Panc1 (cell line): ENCODE results near the gene CAPRIN2. TPM values are rescaled to one million over a fixed set of nuclear protein-coding genes. Genes with fewer than 3 reads are reported as not detected.

Experiments
- ATAC-seq: fragments of 200-7000 bp; cut with Tn5 transposase; 2 replicates; pipeline ENCODE4 v1.9.1; 2020; ENCODE audit warnings: mild to moderate bottlenecking, moderate library complexity
- BruUV-seq: library from RNA; stranded (reverse); fragments of 400-500 nt; replicated peaks from 2 replicates; lab custom pipeline; 2021; lab: Mats Ljungman, UMichigan
- CTCF ChIA-PET: fragments of 300-600 bp; sonication (Branson Sonifier 250); formaldehyde crosslinking; loops from one replicate; lab custom pipeline; 2022; ENCODE audit warnings: antibody characterized with exemption; lab: Charles Lee
- POLR2A ChIA-PET: fragments of 300-600 bp; sonication (Branson Sonifier 250); formaldehyde crosslinking; loops from one replicate; lab custom pipeline; 2022; ENCODE audit warnings: antibody characterized with exemption; lab: Charles Lee
- DNase-seq: peaks from one replicate; pipeline ENCODE4 v3.0.0-alpha.2; 2010; ENCODE audit warnings: low read depth, low spot score
- H3K27ac ChIP-seq: 2 replicates; pipeline ENCODE4 v1.5.1; 2011; ENCODE audit warnings: mild to moderate bottlenecking, low read length, inconsistent platforms
- H3K27me3 ChIP-seq: fragments of 200-500 bp; sonication (Bioruptor generic); 2 replicates; pipeline ENCODE4 v1.6.0; 2014; ENCODE audit warnings: low read length, inconsistent platforms; ENCODE audit not compliant: control insufficient read depth, insufficient read depth
- H3K36me3 ChIP-seq: fragments of 200-500 bp; sonication (Bioruptor generic); 2 replicates; pipeline ENCODE4 v1.5.1; 2014; ENCODE audit warnings: inconsistent platforms, mild to moderate bottlenecking, low read length, moderate library complexity; ENCODE audit not compliant: control insufficient read depth, insufficient read depth
- H3K4me1 ChIP-seq: 2 replicates; pipeline ENCODE4 v1.5.1; 2011; ENCODE audit warnings: inconsistent platforms, mild to moderate bottlenecking, low read length, moderate library complexity; ENCODE audit not compliant: control insufficient read depth, insufficient read depth
- H3K4me3 ChIP-seq, 2 experiments: 2 replicates each; pipeline ENCODE4 v1.5.1; 2011 to 2012; ENCODE audit warnings: low read depth in 2 of 2, low read length in 2 of 2, mild to moderate bottlenecking in 2 of 2, inconsistent platforms in 1 of 2, moderate library complexity in 1 of 2
- H3K9me3 ChIP-seq: fragments of 200-500 bp; sonication (Bioruptor generic); 2 replicates; pipeline ENCODE4 v1.5.1; 2014; ENCODE audit warnings: low read depth, mild to moderate bottlenecking, inconsistent platforms, low read length, moderate library complexity; ENCODE audit not compliant: control insufficient read depth, insufficient read depth
- POLR2AphosphoS5 ChIP-seq: IDR thresholded peaks from 2 replicates; pipeline ENCODE4 v1.6.1; 2012; ENCODE audit warnings: mild to moderate bottlenecking, low read depth, low read length, moderate library complexity
- SIN3A ChIP-seq: IDR thresholded peaks from 2 replicates; pipeline ENCODE4 v1.6.1; 2012; ENCODE audit warnings: low read depth, mild to moderate bottlenecking, low read length, moderate library complexity, borderline replicate concordance; ENCODE audit not compliant: insufficient read depth
- TCF7L2 ChIP-seq: IDR thresholded peaks from 2 replicates; pipeline ENCODE4 v1.6.1; 2011; ENCODE audit warnings: mild to moderate bottlenecking, low read depth, low read length, inconsistent platforms
- in situ Hi-C: cut with HindIII; loops from 2 replicates; pipeline ENCODE4 v1.10.0; 2016; ENCODE audit warnings: low sequenced_read_pairs, low pct_unique_long_range_greater_than_20kb
- intact Hi-C: fragments of 100-400 bp; cut with micrococcal nuclease; formaldehyde crosslinking; loops from one replicate; pipeline ENCODE4 v1.10.0; 2022; ENCODE audit not compliant: unreplicated experiment
- total RNA-seq: library from RNA; stranded (reverse); gene quantifications from one replicate; pipeline ENCODE4 v1.2.1, GENCODE V29; 2021; ENCODE audit not compliant: unreplicated experiment
- TF ChIP-seq, protein P1 (sequence below): fragments of 450-650 bp; IDR thresholded peaks from 2 replicates; pipeline ENCODE4 v1.5.1; 2017; ENCODE audit warnings: mild to moderate bottlenecking
- TF ChIP-seq, protein P2 (sequence below), 2 experiments: IDR thresholded peaks; 2 replicates each; pipeline ENCODE4 v1.6.1; 2011 to 2012; ENCODE audit warnings: low read depth in 2 of 2, control low read depth in 1 of 2, low read length in 1 of 2, mild to moderate bottlenecking in 1 of 2, moderate library complexity in 1 of 2; ENCODE audit not compliant: insufficient read depth in 1 of 2

The CAPRIN2 gene
- total RNA-seq, 1 experiment from 2014 or later: 28.6 TPM

DNA sequence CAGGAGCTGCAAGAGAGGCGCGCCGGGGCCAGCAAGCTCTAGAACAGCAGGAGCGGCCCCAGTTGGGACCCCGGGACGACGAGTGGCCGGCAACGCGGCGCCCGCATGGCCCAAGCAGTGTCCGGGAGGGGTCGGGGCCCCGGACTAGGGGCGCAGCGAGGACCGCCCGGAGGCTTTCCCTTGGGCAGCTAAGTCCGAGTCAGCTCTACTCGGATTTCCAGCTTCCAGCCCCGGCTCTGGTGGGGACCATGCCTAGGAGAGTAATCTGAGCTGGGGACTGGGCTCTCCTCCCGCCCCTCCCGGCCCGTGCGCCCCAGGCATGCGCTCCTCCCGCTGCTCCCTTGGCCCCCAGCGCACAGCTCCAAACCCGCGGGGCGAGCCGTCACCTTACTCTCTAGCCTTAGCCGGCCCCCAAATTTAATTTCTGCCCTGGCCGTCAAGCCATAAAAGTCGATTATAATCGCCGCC lies 41.6 kb upstream of the CAPRIN2 start:
- Histone ChIP-seq H3K4me3 (peak overlapping the region; percentile 71 to 83), H3K27me3 (no peaks in the 10 kb centered on the region), H3K36me3 (no peaks in the 10 kb centered on the region), H3K9me3 (no peaks in the 10 kb centered on the region), H3K4me1 (peaks cover 42% of the 10 kb centered on the region), H3K27ac (peak overlapping the region; percentile 90)
- CTCF ChIA-PET: interaction anchor here (0.8 kb wide), 1 partner anchor 925 kb away, joined by 11 read pairs; no protein-coding TSS in a partner anchor
- BruUV-seq: no TSS peak
- POLR2A ChIA-PET: interaction anchor here (0.5 to 1.2 kb wide), 4 partner anchors 10 to 42 kb away, joined by 3 to 10 read pairs (median 4); no protein-coding TSS in a partner anchor
- TF ChIP-seq, protein P1, sequence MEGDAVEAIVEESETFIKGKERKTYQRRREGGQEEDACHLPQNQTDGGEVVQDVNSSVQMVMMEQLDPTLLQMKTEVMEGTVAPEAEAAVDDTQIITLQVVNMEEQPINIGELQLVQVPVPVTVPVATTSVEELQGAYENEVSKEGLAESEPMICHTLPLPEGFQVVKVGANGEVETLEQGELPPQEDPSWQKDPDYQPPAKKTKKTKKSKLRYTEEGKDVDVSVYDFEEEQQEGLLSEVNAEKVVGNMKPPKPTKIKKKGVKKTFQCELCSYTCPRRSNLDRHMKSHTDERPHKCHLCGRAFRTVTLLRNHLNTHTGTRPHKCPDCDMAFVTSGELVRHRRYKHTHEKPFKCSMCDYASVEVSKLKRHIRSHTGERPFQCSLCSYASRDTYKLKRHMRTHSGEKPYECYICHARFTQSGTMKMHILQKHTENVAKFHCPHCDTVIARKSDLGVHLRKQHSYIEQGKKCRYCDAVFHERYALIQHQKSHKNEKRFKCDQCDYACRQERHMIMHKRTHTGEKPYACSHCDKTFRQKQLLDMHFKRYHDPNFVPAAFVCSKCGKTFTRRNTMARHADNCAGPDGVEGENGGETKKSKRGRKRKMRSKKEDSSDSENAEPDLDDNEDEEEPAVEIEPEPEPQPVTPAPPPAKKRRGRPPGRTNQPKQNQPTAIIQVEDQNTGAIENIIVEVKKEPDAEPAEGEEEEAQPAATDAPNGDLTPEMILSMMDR: no peak
- 0 out of 2 replicates have a peak, but pooled peaks have one; percentile 32 for TF ChIP-seq SIN3A
- in situ Hi-C loops: no loop called here
- intact Hi-C loops: loop anchor here (5.0 kb wide), 1 partner anchor 44 kb away; the partner anchor contains the start of gene CAPRIN2
- DNase-seq (no peak), ATAC-seq (peak; percentile 62)

DNA sequence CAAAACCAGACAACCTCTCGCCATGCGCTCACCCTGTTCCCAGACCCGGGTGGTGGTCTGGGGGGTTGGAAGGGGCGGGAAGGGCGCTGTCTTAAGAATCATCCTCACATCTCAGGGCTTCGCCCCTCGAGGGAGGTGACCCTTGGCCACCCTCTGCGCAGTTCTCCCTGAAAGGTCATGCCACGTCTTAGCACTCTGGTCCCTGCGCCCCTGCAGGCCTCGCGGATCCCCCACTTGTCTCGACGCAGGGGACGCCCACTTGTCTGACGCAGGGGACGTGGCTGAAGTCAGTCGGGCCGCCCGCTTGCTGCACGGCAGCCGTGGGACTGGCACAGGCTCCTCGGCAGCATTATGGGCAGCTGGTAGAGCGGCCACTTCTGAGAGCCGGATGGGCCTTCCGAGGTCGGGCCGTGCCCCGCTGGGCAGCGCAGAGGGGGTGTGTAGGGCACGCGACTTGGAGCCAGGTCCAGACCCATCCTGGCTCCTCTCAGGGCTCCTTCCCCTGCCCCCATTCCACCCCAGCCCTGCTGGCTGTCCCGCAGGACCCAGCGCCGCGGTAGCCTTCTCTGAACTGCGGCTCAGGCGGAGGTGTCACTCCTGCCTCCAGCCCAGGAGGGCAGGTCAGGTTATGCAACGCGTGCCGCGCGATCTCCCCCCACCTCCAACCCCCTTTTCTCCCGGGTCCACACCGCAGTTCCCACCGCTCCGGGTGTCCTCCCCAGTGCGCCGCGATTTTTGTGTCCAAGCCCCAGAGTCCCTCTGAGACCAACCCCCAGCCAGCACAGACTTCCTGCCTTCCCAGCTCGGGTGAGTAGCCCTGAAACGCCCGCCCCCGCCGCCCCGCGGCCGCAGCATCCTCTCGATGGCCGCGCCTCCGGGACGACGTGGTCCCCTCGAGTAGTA lies 40.9 kb upstream of the CAPRIN2 start:
- no peaks in the 10 kb centered on the region for H3K36me3 ChIP-seq
- in situ Hi-C loops: no loop called here
- peaks cover 45% of the 10 kb centered on the region for H3K4me1 ChIP-seq
- BruUV-seq: no TSS peak
- TF ChIP-seq POLR2AphosphoS5 (peak; percentile 21; the same call in 1 of the 2 replicates), TCF7L2 (peak; percentile 89), SIN3A (0 out of 2 replicates have a peak, but pooled peaks have one; percentile 39)
- TF ChIP-seq, protein P1: no peak
- TF ChIP-seq, protein P2, sequence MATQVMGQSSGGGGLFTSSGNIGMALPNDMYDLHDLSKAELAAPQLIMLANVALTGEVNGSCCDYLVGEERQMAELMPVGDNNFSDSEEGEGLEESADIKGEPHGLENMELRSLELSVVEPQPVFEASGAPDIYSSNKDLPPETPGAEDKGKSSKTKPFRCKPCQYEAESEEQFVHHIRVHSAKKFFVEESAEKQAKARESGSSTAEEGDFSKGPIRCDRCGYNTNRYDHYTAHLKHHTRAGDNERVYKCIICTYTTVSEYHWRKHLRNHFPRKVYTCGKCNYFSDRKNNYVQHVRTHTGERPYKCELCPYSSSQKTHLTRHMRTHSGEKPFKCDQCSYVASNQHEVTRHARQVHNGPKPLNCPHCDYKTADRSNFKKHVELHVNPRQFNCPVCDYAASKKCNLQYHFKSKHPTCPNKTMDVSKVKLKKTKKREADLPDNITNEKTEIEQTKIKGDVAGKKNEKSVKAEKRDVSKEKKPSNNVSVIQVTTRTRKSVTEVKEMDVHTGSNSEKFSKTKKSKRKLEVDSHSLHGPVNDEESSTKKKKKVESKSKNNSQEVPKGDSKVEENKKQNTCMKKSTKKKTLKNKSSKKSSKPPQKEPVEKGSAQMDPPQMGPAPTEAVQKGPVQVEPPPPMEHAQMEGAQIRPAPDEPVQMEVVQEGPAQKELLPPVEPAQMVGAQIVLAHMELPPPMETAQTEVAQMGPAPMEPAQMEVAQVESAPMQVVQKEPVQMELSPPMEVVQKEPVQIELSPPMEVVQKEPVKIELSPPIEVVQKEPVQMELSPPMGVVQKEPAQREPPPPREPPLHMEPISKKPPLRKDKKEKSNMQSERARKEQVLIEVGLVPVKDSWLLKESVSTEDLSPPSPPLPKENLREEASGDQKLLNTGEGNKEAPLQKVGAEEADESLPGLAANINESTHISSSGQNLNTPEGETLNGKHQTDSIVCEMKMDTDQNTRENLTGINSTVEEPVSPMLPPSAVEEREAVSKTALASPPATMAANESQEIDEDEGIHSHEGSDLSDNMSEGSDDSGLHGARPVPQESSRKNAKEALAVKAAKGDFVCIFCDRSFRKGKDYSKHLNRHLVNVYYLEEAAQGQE (IDR thresholded peaks at IDR 0.05; ENCODE audit: insufficient read depth in 1 of 2, low read depth in 2 of 2, low read length in 1 of 2): no peak
- ChIA-PET POLR2A (interaction anchor here (0.6 to 1.2 kb wide), 3 partner anchors 40 to 42 kb away, joined by 3 to 4 read pairs (median 3); no protein-coding TSS in a partner anchor), CTCF (no interaction called here)
- peak overlapping the region; percentile 90 for H3K27ac ChIP-seq
- ATAC-seq (peak; percentile 75), DNase-seq (peak; percentile 54)
- intact Hi-C loops: loop anchor here (5.0 kb wide), 1 partner anchor 43 kb away; the partner anchor contains the start of gene CAPRIN2
- no peaks in the 10 kb centered on the region for H3K9me3 ChIP-seq
- H3K4me3 ChIP-seq: peak overlapping the region; percentile 71 to 83
- H3K27me3 ChIP-seq: no peaks in the 10 kb centered on the region
